HL-60 (cell line): ENCODE results near the gene MYO1B.

Experiments used
- DNase-seq, 2 experiments: peaks; one replicate each; pipeline ENCODE4 v3.0.0-alpha.2; 2010 to 2020; ENCODE audit warnings: low read depth in 1 of 2, low spot score in 1 of 2
- H3K27ac ChIP-seq: fragments of 250-450 bp; sonication (Bioruptor Pico); replicated peaks from 2 replicates; pipeline ENCODE4 v1.5.1; 2020; ENCODE audit warnings: mild to moderate bottlenecking, moderate library complexity
- H3K27me3 ChIP-seq: fragments of 250-450 bp; sonication (Bioruptor Pico); 2 replicates; pipeline ENCODE4 v1.5.1; 2021; ENCODE audit warnings: mild to moderate bottlenecking, moderate library complexity; ENCODE audit not compliant: insufficient read depth, poor library complexity, severe bottlenecking
- H3K4me3 ChIP-seq: replicated peaks from 2 replicates; pipeline ENCODE4 v1.5.1; 2011; ENCODE audit warnings: mild to moderate bottlenecking, control low read depth, low read length; ENCODE audit not compliant: insufficient read depth
- GABPA ChIP-seq: IDR thresholded peaks from 2 replicates; pipeline ENCODE4 v1.6.1; 2012; ENCODE audit warnings: low read depth
- POLR2AphosphoS5 ChIP-seq: IDR thresholded peaks from 2 replicates; pipeline ENCODE4 v1.6.1; 2012; ENCODE audit warnings: low read depth
- SPI1 ChIP-seq: IDR thresholded peaks from 2 replicates; pipeline ENCODE4 v1.6.1; 2012; ENCODE audit warnings: low read depth, mild to moderate bottlenecking, borderline replicate concordance
- TF ChIP-seq, protein P1 (sequence below): IDR thresholded peaks from one replicate; pipeline ENCODE4 v1.5.1; 2011; ENCODE audit warnings: low read length, control low read depth, inconsistent platforms; ENCODE audit not compliant: insufficient read depth
- TF ChIP-seq, protein P2 (sequence below): IDR thresholded peaks from 2 replicates; pipeline ENCODE4 v1.6.1; 2012; ENCODE audit warnings: low read depth; ENCODE audit not compliant: insufficient replicate concordance

MYO1B gene

DNA sequence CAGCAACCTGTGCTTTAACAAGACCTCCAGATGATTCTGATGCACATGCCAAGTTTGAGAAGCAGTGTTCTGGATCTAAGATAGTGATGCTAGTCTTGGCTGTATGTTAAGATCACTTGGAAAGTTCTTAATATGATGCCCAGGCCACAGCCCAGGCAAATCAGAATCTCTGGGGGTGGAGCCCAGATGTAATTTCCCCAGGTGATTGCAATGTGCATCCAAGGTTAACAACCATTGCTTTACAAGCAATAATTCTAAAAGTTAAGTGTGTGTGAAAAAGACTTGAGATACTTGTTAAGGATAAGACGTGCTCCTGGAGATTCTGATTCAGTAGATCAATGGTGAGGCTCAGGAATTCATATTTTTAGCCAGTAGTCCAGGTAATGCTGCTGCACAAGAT is 44.3 kb upstream of the MYO1B start:
- no peak for DNase-seq
- Histone ChIP-seq H3K4me3 (no peak overlapping the region), H3K27ac (no peak overlapping the region), H3K27me3 (peaks cover 3% of the 10 kb centered on the region)
- TF ChIP-seq, protein P1, sequence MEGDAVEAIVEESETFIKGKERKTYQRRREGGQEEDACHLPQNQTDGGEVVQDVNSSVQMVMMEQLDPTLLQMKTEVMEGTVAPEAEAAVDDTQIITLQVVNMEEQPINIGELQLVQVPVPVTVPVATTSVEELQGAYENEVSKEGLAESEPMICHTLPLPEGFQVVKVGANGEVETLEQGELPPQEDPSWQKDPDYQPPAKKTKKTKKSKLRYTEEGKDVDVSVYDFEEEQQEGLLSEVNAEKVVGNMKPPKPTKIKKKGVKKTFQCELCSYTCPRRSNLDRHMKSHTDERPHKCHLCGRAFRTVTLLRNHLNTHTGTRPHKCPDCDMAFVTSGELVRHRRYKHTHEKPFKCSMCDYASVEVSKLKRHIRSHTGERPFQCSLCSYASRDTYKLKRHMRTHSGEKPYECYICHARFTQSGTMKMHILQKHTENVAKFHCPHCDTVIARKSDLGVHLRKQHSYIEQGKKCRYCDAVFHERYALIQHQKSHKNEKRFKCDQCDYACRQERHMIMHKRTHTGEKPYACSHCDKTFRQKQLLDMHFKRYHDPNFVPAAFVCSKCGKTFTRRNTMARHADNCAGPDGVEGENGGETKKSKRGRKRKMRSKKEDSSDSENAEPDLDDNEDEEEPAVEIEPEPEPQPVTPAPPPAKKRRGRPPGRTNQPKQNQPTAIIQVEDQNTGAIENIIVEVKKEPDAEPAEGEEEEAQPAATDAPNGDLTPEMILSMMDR, result no peak
- TF ChIP-seq, protein P2, sequence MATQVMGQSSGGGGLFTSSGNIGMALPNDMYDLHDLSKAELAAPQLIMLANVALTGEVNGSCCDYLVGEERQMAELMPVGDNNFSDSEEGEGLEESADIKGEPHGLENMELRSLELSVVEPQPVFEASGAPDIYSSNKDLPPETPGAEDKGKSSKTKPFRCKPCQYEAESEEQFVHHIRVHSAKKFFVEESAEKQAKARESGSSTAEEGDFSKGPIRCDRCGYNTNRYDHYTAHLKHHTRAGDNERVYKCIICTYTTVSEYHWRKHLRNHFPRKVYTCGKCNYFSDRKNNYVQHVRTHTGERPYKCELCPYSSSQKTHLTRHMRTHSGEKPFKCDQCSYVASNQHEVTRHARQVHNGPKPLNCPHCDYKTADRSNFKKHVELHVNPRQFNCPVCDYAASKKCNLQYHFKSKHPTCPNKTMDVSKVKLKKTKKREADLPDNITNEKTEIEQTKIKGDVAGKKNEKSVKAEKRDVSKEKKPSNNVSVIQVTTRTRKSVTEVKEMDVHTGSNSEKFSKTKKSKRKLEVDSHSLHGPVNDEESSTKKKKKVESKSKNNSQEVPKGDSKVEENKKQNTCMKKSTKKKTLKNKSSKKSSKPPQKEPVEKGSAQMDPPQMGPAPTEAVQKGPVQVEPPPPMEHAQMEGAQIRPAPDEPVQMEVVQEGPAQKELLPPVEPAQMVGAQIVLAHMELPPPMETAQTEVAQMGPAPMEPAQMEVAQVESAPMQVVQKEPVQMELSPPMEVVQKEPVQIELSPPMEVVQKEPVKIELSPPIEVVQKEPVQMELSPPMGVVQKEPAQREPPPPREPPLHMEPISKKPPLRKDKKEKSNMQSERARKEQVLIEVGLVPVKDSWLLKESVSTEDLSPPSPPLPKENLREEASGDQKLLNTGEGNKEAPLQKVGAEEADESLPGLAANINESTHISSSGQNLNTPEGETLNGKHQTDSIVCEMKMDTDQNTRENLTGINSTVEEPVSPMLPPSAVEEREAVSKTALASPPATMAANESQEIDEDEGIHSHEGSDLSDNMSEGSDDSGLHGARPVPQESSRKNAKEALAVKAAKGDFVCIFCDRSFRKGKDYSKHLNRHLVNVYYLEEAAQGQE, result no peak
- TF ChIP-seq SPI1 (no peak), GABPA (no peak), POLR2AphosphoS5 (no peak)

DNA sequence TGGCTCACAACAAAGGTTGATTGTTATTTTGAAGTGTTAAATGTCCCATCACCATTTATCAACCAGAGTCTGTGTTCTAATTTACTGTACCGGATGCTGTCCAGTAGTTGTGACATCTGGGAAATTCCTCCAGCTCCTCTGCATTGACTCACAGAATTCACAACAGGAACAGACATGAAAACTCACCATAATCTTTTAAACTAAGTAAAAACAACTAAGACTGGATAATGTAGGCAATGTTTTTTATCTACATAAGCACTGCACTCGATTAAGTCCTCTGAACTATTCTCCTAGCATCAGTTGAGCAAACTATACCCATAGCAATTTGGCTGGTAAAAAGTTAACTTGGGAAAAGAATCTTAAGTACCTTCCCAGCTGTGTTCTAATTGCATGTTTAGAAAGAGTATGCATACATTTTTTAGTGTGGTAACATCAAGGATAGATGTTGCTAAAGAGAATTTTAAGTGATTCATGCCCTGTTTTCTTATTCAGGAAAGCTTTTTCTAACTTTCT is 42.9 kb upstream of the MYO1B start:
- H3K27me3 ChIP-seq, result peaks cover 3% of the 10 kb centered on the region
- DNase-seq, result no peak
- H3K4me3 ChIP-seq, result no peak overlapping the region
- H3K27ac ChIP-seq, result no peak overlapping the region
- TF ChIP-seq, protein P1, result no peak
- TF ChIP-seq SPI1, result no peak
- no peak for TF ChIP-seq GABPA
- TF ChIP-seq POLR2AphosphoS5, result no peak
- TF ChIP-seq, protein P2, result no peak

DNA sequence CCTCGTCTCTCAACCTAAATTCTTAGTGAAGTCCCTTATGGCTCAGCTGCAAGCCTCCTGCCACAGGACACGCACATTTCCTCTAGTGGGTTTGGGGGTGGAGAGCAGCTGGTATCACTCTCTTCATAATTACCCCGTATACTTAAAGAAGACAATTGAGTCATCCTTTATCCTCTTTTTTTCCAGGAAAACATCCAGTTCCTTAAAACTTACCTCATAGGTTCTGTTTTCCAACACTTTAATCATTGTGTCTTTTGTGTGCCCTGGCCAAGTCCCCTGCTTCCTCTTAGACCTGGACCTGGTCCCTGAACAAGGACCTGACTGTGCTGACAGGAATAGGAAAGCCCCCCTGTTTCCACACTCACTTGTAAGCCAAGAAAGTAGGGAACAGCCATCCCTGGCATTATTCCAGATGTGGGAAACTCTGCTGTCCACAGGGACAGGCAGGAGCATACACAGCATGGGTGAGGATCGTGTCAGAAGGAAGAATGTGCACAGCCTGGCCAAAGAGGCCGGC is 42.3 kb upstream of the MYO1B start:
- H3K4me3 ChIP-seq, result no peak overlapping the region
- no peak overlapping the region for H3K27ac ChIP-seq
- TF ChIP-seq POLR2AphosphoS5, result no peak
- TF ChIP-seq, protein P2, result no peak
- no peak for TF ChIP-seq SPI1
- no peak for TF ChIP-seq GABPA
- TF ChIP-seq, protein P1, result no peak
- no peak for DNase-seq
- H3K27me3 ChIP-seq, result peaks cover 3% of the 10 kb centered on the region
